Measurements from ENCODE around the gene HS3ST1.
A peak's percentile ranks its signal among the peaks of the same experiment; 100 is the strongest.

Gene HS3ST1

GRCh38 chr4:11435557-11435956 is 6.9 kb upstream of the HS3ST1 start:
- TF ChIP-seq CTCF (conservative IDR thresholded peaks at IDR 0.05) = no peak
- H3K27ac ChIP-seq = no peak overlapping the region

DNA sequence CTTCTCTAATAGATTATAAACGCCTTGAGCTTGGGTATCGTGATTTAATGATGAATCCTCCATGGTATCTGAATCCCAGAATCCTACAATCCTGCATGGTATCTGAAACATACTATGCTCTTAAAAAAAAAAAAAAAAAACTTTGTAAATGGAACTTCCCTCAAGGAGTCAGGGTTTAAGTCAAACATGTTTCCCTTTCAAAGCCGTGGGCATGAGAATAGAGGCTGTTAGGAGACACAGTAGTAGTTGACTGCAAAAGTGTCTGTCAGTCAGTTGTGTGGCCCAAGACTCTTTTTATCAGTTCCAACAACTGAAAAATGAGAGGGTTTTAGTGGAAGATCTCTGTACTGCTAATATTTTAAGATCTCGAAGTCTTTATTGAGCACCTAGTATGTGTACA is 2.4 kb upstream of the HS3ST1 start:
- H3K27ac ChIP-seq = no peak overlapping the region
- no peak for TF ChIP-seq CTCF (conservative IDR thresholded peaks at IDR 0.05)

DNA sequence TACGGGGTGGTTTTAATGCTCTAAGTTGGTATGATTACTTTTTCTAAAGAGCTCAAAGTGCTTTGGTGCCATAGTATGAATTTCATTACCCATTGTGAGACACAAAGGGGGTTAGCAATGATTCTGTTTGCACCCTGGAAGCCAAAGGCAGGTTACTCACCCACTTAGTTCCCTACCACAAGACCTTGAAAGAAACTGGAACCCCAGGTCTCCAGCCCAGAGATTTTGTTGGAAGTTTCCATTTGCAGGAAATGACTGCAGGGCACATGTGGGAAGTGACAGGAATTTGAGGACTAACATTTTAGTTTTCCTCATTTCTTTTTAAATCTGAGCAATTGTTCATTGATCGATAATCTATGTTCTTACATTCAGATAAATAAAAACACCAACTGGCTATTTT is 1.8 kb upstream of the HS3ST1 start:
- H3K27ac ChIP-seq = peak overlapping the region; percentile 89
- TF ChIP-seq CTCF (conservative IDR thresholded peaks at IDR 0.05) = no peak

GRCh38 chr4:11429699-11430045 is 978 bp upstream of the HS3ST1 start:
- no peak for TF ChIP-seq CTCF (conservative IDR thresholded peaks at IDR 0.05)
- peak overlapping the region; percentile 89 for H3K27ac ChIP-seq

DNA sequence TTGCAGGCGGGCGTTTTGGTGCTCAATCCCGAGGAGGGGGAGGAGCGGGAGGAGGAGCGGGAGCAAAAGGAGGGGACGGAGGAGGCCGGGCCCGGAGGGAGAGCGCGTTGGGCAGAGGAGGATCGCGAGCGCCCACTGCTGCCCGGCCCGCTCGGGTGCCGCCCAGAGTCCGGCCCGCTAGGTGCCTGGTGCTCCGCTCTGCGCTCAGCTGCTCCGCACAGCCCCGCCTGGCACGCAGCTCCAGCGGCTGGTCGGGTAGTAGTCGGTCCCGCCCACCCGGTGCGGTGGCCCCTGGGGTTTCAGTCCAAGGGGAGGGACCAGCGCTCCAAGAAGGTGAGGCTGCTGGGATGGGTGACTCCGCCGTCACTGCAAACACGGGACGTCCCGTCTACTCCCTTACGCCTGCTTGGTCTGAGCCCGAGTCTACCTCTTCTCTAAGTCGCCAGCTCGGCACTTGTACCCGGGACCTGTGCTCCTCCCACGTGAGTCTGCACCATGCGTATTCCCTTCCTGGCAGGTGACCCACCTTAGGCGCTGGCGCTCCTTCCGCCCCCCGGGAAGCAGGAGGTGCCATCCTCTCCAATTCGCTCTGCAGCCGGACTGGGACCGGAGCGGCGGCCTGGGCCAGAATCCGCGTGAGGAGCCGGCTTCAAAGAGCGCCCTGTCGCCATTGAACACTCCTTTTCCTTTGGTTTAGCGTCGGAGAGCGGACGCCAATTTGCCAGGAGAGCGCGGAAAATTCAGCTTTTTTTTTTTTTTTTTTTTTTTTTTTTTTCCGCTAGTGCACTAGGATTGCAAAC is 405 bp upstream of the HS3ST1 start:
- H3K27ac ChIP-seq = peak overlapping the region; percentile 89
- TF ChIP-seq CTCF (conservative IDR thresholded peaks at IDR 0.05) = peak; percentile 93

GRCh38 chr4:11427121-11427996 is 1.3 kb downstream of the HS3ST1 start:
- TF ChIP-seq CTCF (conservative IDR thresholded peaks at IDR 0.05) = no peak

DNA sequence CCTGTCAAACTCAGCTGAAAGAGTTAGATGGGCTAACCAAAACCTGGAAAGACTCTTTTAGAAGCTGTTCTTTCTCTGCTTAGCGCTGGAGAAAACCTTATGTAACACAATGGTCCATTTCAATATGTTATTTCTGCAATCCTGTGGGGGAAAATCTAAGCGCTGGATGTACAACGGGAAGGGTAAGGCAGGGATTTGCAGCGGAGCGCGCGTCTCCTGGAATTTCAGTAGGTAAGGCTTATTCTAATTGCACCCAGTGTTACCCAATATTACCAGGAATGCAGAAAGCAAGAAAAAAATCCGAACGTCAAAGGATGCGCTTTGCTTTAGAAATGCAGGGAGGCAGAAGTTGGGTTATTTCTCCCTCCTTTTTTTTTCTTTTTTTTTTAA is 2.0 kb downstream of the HS3ST1 start:
- no peak overlapping the region for H3K27ac ChIP-seq
- TF ChIP-seq CTCF (conservative IDR thresholded peaks at IDR 0.05) = no peak

More at GRCh38 chr4:11427121-11427996, 1.3 kb downstream of the HS3ST1 start:
- no peak overlapping the region for H3K27ac ChIP-seq
